A204.1 (cell line): Measurements from ENCODE around the gene TENM4.

Source experiments
- FAIRE-seq: peaks from 2 replicates; lab custom pipeline; 2012; peaks lifted over from hg19 to GRCh38; lab: Jason Lieb, UNC

TENM4 gene

DNA sequence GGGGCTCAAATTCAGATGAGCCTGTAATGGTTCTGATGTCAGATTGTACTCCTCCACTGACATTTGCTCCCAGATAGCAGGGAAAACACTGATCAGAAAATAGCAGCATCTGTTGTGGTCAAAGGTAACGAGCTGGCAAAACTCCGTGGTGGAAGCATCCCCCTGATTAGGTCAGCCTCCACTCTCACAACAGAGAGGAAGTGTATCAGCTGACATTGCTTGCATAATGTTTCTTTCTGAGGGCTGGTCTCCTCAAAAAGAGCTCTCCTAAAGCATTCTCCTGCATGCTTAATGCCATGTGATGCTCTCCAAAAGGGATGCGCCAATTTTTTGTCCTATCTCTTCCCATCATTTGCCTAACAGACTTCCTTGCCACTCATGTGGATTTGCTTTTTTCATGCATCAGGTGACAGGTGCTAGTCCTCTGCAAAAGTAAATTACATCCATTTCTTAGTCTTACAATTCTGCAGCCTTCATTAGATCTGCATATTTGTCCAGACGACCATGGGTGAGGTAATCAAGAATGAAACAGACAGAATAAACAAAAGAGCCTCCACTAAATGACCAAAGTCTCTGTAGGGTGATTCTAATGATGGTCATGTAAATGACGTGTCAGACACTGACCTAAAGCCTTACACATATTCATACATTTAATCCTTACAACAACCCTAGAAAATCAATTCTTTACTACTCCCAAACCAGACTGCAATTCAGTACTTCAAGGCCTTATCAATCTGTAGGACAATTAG lies 6.4 kb upstream of the TENM4 start:
- no peak for FAIRE-seq

DNA sequence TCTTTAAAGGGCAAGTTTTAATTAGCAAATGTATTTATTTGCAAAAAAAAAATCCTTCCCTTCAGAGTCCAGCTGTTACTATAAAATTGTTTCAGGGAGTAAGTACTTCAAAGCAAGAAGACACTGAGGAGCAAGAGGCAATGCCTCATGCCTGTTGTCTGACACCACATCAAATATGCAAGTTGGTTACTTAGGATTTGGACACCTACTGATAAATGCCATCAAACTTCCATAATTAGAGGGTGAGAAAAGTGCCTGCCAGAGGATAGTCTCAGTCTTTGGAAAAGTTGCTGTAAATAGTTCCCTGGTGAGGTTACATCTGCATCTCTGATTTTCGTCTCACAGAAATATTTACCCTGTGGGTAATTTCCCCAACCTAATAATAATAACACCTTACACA lies 4.1 kb upstream of the TENM4 start:
- no peak for FAIRE-seq

DNA sequence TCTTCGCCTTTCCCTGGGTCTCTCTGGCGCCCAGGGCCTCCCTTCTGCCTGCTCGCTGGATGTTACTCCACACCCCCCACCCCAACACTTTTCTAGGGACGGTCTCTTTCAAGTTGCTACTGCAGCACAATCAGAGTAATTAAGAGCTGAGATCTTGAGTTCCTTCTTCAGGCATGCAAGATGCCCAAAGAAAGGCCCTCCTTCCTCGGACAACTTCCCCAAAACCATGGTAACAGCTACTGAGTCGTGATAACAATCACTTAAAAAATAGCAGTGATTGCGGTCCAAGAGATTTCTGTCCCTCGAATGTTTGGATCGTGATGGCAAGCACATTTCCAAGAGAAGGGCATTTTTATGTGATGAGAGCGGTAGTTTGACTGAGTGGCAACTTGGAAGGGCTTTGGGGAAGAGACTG lies 638 bp upstream of the TENM4 start:
- no peak for FAIRE-seq

DNA sequence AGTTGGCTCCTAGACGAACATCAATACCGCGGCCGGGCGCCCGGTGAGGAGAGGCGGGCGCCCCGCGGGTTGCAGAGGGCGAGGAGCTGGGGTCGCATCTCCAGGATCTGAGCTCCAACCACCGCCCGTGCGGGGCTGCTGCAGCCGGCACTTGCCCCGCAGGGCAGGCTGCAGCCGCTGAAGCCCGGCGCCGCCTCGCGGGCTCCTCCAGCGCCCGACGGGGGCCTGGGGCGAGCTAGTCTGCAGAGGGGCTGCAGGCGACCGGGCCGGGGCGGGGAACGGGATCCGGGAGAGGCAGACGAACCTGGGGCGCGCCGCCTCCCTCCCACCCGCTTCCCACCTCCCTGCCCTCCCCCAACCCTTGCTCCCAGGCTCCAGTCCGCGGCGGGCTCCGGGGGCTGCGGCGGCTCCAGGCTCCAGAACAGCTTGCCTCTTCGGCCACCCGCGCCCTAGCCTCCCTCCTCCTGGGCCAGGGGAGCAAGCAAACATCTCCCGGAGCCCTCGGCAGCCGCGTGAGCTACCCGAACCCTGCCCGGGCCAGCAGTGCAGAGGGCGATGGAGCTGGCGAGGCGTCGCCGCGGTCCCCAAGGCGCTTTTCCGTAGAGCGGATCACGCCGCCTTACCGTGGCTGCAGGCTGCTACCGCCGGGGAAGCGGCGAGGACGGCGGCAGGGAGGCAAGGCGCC lies 802 bp downstream of the TENM4 start:
- no peak for FAIRE-seq

DNA sequence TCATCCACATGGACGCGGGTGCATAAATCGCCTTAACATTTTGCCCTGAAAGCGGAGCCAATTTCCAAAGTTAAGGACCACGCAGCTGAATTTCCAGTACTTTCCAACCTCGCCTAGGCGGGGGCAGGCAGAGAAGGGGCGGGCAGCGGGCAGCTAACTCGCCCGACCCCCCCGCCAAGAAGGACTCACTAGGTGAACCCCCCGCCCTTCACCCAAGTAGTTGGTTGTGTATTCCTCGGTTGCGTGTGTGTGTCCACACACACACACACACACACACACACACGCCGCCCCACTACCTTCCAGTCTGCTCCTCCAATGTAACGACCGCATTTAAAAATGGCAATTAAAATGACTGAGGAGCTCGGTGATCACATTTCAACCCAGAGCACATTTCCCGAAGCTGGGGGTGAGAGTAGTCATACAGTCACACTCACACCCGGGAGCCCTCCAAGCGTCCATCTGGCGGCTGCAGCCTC lies 1.4 kb downstream of the TENM4 start:
- no peak for FAIRE-seq

DNA sequence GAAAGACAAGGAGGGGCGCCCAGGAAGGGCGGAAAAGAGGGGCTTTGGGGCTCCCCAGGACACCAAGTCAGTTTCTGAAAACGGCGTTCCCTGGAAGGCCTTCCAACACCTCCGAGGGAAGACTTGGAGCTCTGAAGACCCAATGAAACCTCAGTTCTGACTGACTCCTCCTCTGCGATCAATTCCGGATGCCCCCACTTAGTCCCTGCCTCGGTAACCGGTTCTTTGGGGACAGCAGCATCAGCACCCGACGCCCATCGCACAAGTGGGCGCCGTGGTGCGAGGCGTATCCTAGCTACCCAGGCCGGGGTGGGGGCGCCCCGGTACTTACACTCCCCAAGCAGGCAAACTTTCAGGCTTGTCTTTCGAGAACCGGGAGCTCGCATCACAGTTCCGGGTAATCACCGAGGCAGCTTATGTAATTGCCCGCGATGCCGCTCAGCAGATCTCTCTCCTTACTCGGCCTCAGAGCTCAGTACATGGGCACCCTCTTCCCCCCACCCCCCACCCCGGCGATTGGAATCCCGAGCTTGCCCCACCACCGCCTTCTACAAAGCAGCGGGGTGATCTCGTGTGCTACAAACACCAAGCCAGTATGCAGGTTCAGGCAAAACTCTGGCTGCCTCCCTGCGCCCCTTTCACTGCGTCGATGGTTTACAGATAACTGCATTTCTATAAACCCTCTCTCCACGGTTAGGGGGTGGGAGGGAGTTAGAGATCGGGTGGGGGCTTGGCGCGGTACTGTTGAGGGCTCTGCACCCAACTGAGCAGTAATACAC lies 2.0 kb downstream of the TENM4 start:
- FAIRE-seq, result no peak

DNA sequence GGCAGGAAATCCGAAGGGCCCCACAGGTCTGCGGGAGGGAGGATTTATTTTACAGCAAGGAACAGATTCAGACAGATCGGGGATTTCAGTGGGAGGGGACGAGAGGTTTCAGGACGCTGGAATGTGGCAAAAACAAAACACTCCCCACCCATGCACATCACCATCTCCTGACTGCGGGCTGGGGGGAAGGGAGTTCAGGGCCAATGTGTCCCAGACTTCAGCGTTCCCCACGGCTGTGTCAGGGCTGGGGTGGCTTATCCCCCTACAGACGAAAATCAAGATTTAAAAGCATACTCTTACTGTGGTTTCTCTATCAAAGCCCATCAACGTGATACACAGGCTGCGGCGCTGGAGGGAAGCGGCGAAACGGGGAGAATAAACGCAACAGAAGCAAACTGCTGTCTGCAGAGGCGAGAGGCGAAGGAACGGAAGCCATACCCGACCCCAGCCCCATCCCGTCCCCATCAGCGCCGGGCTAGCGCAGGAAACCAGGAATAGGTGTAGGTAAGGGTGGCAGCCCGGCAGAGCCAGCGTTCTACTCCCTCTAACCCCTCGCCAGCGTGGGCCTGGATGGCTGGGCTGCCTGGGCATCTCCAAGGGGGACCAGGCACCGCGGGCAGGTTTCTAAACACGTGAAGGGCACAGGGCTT lies 2.7 kb downstream of the TENM4 start:
- no peak for FAIRE-seq

DNA sequence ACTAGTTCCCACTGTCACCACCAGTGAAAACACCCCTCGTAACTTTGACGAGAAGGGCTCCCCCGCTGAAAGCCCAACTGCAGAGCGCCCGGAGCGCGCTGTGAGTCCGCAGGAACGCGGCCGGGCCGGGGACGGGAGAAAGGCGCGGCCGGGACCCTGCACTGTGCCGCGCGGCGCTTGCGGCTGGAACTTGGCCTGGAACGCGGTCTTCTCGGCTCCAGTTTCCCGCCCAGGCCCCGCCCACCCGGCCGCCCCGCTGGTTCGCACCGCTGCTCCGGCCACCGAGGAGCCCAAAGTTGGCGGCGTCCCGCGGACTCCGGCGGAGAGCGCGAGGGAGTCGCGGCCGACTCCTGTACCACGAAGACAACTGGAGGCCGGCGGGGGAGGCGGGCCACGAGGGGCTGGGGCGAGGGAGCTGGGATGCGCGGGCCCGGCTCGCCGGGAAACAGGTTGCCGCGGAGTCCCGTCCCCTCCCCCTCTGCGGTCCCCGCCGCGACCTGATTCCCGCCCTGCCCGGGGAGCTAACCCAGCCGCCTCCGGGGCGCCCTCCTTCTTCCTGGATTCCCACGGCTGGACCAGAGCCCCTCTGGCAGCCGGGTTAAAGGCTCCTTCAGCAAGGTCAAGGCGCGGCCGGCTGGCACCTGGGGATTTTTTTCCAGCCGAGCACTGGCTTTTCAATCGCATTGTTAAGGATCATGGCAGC lies 3.4 kb downstream of the TENM4 start:
- FAIRE-seq, result no peak

DNA sequence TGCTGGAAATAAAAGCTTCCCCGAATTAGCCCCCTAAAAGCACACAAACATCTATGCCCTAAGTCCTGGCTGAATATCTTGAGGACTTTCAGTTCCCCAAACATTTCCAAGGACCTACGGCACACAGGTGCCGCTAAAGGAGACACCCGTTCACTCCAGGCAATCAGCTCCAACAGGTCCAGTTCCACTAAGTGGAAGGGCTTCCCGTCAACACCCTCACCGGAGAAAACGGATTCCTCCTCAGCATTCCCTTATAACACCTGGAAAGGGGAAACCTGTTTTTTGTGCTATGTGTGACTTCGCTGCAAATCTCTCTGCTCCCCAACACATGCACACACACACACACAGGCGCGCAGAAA lies 3.9 kb downstream of the TENM4 start:
- FAIRE-seq, result no peak

DNA sequence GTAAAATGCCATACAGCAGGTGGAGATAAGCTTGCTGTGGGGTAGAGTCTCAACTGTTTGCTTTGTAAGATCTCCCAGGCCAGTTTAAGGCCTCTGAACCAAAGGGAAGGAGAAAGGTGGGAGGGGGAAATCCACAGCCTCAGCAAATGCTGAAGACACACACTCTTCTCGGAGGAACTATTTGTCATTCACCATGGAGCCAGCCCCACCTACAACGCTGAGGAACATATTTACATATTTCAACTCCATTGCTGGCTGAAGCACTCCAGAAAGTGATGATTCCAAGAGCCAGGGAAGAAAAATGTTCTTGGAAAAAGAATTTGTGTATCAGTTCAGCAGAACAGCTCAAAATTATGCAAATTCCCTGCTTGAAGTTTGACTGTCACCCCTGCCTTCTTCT lies 6.5 kb downstream of the TENM4 start:
- FAIRE-seq, result no peak

DNA sequence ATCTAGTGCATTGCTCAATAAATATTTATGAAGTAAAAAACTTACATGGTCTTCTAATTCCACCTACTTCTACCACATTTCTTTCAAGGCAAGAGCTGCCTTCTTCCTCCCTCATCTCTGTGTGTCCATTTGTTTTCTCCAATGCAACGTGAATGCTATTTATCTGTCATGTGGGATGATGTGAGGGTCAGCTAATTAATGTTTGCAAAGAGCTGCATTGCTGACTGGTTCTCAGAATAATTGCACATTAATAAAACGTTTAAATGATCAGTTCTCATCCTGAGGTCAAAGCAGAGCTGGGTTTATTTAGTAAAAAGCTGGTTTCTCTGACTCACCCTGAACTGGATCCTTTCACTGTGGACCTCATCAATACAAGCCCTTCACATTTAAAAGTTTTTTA lies 8.7 kb downstream of the TENM4 start:
- FAIRE-seq, result no peak

DNA sequence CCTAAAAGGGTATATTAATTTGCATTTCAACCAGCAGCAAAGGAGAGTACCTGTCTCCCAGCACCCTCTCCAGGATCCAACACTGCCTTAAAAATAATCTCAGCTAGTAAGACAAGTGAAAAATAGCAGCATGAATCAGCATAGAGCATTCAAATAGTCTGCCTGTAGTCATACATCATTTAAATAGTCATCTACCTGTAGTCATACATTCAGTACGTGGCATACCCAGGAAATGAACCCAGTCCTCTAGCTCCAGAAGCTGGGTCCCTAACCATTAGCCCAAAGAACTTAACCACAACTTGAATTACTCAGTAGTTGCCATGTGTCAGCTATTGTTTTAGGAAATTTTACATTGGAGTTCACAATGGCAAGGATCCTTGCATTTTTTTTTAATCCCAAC lies 9.3 kb downstream of the TENM4 start:
- no peak for FAIRE-seq

DNA sequence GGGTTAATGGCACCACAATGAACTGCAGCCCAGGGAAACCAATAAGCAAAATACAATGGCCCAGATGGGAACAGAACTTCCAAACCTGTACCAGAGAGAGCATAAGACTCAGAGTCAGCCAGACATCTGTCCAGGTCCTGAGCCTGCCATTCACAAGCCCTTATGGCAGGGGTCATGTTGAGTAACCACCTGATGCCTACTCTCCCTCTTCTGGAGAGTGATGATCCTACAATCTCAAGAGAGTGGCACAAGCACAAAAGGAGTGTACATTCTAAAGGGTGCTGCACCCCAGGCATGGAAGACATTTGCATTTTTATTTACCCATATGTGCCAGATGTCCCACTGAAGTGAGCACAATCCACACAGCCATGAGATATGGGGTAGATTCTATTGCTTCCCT lies 10.6 kb downstream of the TENM4 start:
- no peak for FAIRE-seq

DNA sequence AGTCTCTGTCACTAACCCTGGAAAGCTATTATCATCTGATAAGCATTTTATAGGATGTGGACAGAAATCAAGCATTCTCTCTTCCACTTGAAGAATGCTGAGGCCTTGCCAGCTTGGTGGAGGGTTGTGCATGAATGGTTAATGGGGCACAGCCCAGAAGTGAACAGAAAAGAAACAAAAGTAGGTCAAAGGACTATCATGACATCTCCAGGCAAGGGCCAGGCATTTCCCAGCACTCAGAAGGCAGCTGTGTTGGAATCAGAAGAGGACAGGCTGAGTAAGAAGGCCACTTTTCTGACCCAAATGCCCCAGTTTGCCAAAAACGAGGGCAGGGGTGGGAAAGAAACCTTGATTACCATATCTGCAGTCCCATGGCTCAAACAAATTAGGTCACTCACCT lies 12.4 kb downstream of the TENM4 start:
- FAIRE-seq, result no peak

DNA sequence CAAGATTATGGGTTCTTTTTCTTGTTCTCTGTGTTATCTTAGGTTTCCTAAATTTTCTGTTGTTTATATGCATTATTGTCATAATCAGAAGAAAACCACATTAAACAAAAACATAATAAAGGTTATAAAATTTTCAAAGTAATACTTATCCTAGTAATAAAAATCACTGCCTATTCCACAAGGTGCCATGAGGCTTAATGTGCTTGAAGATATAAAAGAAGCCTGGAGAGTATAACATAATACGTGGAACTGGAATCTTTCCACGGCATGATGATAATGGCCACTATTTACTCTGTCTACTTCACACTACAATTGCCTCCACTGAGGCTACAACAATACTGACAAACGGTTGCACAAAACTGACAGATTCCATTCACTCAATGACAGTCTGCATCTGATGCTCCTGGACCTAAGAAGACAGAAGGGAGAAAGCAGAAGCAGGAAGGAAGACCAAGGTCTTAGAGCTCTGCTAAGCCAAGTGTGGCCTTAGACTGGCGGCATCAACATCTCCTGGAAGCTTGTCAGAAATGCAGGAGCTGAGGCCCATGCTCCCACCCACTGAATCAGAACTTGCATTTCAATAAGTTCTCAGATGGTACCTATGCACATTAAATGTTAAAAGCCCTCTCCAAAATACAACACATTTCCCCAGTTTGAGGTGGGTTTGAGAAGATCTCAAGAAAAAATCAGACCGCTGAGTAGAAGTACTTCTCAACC lies 13.1 kb downstream of the TENM4 start:
- no peak for FAIRE-seq

DNA sequence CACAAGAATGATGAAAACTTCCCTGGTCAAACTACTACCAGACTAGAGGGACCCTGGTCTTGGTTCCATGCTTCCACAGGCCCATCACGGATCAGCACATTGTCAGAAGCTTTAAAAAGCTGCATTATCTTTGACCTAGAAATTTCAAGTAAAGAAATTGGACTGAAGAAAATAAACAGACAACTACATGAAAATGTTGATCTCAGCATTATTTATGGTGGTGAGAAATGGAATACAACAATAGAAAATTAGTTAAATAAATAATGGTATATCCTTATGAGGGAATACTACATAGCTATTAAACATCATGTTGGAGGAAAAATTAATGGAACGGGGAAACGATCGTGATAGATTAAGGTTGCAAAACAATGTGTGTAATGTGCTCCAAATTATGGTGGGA lies 13.7 kb downstream of the TENM4 start:
- FAIRE-seq, result no peak

DNA sequence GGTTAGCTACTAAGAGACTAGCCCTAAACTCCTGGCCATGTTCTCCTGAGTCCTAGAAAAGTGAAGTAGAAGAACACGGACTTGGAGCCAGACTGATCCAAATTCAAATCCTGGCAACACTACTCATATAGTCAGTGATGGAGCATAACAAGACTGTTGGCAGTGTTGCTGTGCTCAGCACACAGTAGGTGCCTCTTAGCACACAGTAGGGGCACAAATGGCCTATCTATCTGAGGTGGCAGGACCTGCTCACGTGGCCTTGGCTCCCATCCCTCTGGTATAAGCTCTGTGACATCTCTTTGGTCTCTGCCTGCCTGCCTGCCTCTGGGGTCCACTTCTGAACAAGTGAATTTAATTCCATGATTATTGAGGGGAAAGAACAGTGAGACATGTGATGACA lies 15.4 kb downstream of the TENM4 start:
- FAIRE-seq, result no peak

DNA sequence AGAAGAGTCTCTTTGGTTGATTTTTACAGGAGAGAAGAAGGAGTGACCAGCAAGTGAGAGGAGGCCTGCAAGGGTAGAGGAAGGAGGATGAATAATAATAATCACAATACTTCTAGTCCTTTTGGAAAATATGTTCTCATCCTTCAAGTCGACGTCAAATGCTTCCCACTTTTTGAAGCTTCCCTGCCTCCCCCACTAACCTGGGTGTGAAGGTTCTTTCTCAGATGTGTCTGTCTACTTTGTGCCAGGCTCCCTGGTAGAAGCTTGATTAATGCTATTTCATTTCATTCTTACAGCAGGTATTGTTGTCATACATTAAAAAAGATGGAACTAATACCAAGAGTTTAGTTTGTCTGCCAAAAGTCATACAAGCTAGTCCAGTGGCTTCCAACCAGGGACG lies 17.1 kb downstream of the TENM4 start:
- FAIRE-seq, result no peak

DNA sequence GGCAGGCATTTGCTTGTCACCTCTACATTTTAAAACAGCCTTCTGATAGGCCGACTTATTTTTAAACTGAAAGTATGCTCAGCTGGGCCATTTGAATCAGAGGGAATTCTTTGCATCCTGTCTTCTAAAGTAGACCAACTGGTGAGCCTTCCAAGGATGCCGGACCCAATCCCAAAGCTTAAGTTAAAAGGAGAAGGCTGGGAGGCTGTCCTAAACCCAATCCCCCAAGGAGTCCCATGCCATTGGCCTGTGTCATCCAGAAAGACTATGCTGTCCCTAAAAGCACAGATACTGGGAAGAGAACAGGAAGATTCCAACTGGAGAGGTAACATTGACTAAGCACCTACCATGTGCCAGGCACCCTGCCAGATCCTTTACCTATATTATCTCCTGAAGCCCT lies 18.0 kb downstream of the TENM4 start:
- FAIRE-seq, result no peak

DNA sequence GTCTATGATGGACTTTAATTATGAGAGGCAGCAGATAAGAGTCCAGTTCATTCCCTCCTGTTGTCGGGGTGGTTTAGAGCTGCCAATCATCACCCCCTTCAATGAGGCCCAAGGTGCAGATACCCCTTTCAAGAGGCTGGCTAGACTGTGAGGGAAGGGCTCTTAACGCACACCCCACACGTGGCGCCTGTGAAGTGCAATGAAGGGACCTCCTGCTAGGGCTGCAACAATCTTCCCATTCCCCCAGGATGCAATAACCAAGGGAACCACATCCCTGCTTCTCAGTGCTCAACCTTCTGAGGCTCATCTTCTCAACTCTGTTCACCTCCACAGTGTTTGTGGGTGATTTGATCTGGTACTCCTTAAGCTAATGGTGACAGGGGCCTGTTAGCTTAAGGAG lies 19.0 kb downstream of the TENM4 start:
- no peak for FAIRE-seq

DNA sequence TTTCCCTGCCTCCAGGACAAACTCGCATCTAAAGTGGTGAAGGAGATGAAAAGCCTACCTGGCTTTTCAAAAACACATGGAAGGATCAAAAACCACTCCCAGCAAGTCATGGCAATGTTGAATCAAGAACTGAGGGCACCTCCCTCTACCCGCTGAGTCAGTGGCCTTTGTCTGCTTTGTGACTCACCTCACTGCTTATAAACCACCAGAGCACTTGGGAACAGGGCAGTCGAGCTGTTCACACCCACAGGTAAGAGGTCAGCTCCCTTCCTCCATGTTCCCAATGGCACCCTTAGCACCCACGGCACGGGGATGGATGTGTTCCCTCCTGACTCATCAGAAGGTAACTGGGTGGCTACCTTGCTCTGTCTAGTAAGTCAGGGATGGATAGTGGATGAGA lies 21.7 kb downstream of the TENM4 start:
- FAIRE-seq, result no peak

DNA sequence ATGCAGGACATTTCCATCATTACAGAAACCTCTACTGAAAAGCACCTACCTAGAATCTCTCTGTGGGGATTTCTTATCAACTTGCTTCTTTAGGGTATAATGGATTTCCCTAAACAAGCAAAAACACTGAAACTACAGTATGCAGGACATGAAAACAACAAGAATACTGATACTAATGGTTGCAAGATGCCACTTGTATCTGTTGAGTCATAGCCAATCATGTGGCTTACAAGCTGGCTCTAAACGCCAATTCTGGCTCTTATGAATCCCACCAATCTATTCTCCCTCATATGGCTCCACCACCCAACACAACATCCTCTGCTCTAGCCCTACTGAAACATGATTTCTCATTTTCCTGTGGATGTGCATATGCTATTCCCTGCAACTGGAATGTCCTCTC lies 22.6 kb downstream of the TENM4 start:
- FAIRE-seq, result no peak
